ENCODE results near the gene FTSJ3. TPM values are rescaled to one million over a fixed set of nuclear protein-coding genes. Genes with fewer than 3 reads are reported as not detected.

The FTSJ3 gene
- total and polyA plus RNA-seq, 4 donors, result 10.5 to 31.1 (median 19.2) TPM

DNA sequence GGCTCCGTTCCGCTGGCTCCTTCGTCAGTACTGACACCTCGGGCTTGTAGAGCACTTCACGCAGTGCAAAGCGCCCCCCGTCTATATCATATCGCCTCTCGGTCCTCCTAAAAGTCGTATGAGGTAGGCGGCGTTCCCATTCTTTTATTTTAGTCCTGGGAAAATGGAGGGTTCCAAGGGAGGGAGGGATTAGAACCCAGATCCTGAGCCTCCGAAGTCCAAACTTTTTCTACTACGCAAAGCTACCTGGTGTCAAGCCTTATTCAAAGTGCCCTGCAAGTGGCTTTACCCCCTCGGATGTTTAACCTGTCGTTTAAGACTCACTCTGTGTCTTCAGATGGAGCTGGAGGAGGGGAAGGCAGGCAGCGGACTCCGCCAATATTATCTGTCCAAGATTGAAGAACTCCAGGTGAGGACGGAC, 348 bp upstream of the FTSJ3 start:
- WGBS, result 2% methylated on average over 19 of the region's 19 CpGs
- no peak for DNase-seq (ENCODE audit: low spot score)
- H3K9me3 ChIP-seq (ENCODE audit: control insufficient read depth in 4 of 4, low read length in 3 of 4), result no peaks in the 10 kb centered on the region
- peak overlapping the region; percentile 85 to 94 for H3K27ac ChIP-seq (ENCODE audit: low read depth in 1 of 2, low read length in 2 of 2)
- no peaks in the 10 kb centered on the region for H3K27me3 ChIP-seq (ENCODE audit: control insufficient read depth in 4 of 4, insufficient read depth in 4 of 4, low read length in 3 of 4)
- peaks cover 14 to 59% (median 52%) of the 10 kb centered on the region in 4 donors for H3K36me3 ChIP-seq (ENCODE audit: control insufficient read depth in 4 of 4, insufficient read depth in 3 of 4, low read depth in 1 of 4, low read length in 3 of 4)
- peaks cover 0 to 27% (median 19%) of the 10 kb centered on the region in 4 donors for H3K4me1 ChIP-seq (ENCODE audit: control insufficient read depth in 4 of 4, insufficient read depth in 4 of 4, low read length in 3 of 4)
- peak overlapping the region; percentile 76 to 95 (median 85) for H3K4me3 ChIP-seq (ENCODE audit: low read depth in 1 of 3, low read length in 3 of 3)
- H3K9ac ChIP-seq (ENCODE audit: low read depth in 1 of 2, low read length in 2 of 2), result peak overlapping the region; percentile 34 to 43
- TF ChIP-seq JUND (IDR thresholded peaks at IDR 0.05), result no peak
- TF ChIP-seq NR2F2 (IDR thresholded peaks at IDR 0.05), result no peak
- no peak for TF ChIP-seq SP1 (IDR thresholded peaks at IDR 0.05)
- no peak for TF ChIP-seq ZBTB33 (IDR thresholded peaks at IDR 0.05)
- TF ChIP-seq GABPA (IDR thresholded peaks at IDR 0.05 in 1 of 2, conservative IDR thresholded peaks at IDR 0.05 in 1 of 2), result no peak
- no peak for TF ChIP-seq YY1 (IDR thresholded peaks at IDR 0.05)
- TF ChIP-seq RAD21 (IDR thresholded peaks at IDR 0.05), result no peak
- no peak for TF ChIP-seq HNF4G (IDR thresholded peaks at IDR 0.05)
- TF ChIP-seq EGR1 (IDR thresholded peaks at IDR 0.05; ENCODE audit: low read depth in 2 of 2), result no peak
- TF ChIP-seq, protein P1, sequence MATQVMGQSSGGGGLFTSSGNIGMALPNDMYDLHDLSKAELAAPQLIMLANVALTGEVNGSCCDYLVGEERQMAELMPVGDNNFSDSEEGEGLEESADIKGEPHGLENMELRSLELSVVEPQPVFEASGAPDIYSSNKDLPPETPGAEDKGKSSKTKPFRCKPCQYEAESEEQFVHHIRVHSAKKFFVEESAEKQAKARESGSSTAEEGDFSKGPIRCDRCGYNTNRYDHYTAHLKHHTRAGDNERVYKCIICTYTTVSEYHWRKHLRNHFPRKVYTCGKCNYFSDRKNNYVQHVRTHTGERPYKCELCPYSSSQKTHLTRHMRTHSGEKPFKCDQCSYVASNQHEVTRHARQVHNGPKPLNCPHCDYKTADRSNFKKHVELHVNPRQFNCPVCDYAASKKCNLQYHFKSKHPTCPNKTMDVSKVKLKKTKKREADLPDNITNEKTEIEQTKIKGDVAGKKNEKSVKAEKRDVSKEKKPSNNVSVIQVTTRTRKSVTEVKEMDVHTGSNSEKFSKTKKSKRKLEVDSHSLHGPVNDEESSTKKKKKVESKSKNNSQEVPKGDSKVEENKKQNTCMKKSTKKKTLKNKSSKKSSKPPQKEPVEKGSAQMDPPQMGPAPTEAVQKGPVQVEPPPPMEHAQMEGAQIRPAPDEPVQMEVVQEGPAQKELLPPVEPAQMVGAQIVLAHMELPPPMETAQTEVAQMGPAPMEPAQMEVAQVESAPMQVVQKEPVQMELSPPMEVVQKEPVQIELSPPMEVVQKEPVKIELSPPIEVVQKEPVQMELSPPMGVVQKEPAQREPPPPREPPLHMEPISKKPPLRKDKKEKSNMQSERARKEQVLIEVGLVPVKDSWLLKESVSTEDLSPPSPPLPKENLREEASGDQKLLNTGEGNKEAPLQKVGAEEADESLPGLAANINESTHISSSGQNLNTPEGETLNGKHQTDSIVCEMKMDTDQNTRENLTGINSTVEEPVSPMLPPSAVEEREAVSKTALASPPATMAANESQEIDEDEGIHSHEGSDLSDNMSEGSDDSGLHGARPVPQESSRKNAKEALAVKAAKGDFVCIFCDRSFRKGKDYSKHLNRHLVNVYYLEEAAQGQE (IDR thresholded peaks at IDR 0.05), result no peak
- no peak for TF ChIP-seq RXRA (IDR thresholded peaks at IDR 0.05)
- TF ChIP-seq TAF1 (conservative IDR thresholded peaks at IDR 0.05), result no peak
- TF ChIP-seq CTCF (IDR thresholded peaks at IDR 0.05; ENCODE audit: low read depth, low read length, missing input control), result no peak
- TF ChIP-seq, protein P2, sequence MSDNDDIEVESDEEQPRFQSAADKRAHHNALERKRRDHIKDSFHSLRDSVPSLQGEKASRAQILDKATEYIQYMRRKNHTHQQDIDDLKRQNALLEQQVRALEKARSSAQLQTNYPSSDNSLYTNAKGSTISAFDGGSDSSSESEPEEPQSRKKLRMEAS (IDR thresholded peaks at IDR 0.05), result no peak

DNA sequence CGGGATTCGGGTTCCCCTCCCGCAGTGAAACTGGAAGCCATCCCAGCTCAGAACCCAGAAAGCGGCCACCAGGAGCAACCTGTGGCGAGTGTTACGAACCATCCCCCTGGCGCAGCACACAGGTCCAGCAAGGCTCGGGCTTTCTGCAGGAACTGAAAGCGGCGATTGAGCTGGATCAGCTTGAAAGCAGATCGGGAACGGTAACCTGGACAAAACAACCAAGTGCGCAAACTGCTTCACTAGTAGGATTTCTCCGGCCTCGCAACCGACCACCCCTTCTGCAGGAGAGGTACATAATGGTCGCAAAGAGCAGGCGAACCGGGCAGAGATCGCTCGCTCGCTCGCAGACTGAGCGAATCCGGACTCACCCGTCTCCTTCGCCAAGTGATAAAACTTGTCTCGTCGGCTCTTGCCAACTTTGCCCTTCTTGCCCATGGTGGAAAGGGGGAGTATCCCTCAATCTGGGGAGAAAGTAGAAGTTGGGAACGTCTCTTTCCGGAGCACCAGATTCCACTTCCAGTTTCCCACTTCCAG, 928 bp downstream of the FTSJ3 start:
- peak; percentile 45 for DNase-seq (ENCODE audit: low spot score)
- TF ChIP-seq ZBTB33 (IDR thresholded peaks at IDR 0.05) (no peak), ATF3 (IDR thresholded peaks at IDR 0.05) (no peak), RXRA (IDR thresholded peaks at IDR 0.05) (no peak), JUND (IDR thresholded peaks at IDR 0.05) (no peak), RAD21 (IDR thresholded peaks at IDR 0.05) (no peak)
- TF ChIP-seq, protein P1 (IDR thresholded peaks at IDR 0.05), result no peak

More for the DNA sequence above, 928 bp downstream of the FTSJ3 start:
- under 1% methylated on average over 31 of the region's 31 CpGs for WGBS
- H3K4me3 ChIP-seq (ENCODE audit: low read depth in 1 of 3, low read length in 3 of 3), result peak overlapping the region; percentile 76 to 95 (median 85)
- peak overlapping the region; percentile 85 to 94 for H3K27ac ChIP-seq (ENCODE audit: low read depth in 1 of 2, low read length in 2 of 2)
- no peaks in the 10 kb centered on the region for H3K9me3 ChIP-seq (ENCODE audit: control insufficient read depth in 4 of 4, low read length in 3 of 4)
- H3K27me3 ChIP-seq (ENCODE audit: control insufficient read depth in 4 of 4, insufficient read depth in 4 of 4, low read length in 3 of 4), result no peaks in the 10 kb centered on the region
- H3K4me1 ChIP-seq (ENCODE audit: control insufficient read depth in 4 of 4, insufficient read depth in 4 of 4, low read length in 3 of 4), result peaks cover 0 to 27% (median 19%) of the 10 kb centered on the region in 4 donors
- H3K36me3 ChIP-seq (ENCODE audit: control insufficient read depth in 4 of 4, insufficient read depth in 3 of 4, low read depth in 1 of 4, low read length in 3 of 4), result peaks cover 11 to 59% (median 47%) of the 10 kb centered on the region in 4 donors
- peak overlapping the region; percentile 34 to 78 for H3K9ac ChIP-seq (ENCODE audit: low read depth in 1 of 2, low read length in 2 of 2)
